HG02610 (cell line): Measurements from ENCODE around the gene LIF.
"Not testable (repeated sequence)": the region's sequence is repeated elsewhere in the genome, so short reads cannot be mapped to it uniquely, and the experiment has no call there.

ENCODE experiments used
- ATAC-seq: cut with Tn5 transposase; IDR thresholded peaks from one replicate; pipeline ENCODE4 v1.9.1; 2021; ENCODE audit warnings: mild to moderate bottlenecking, moderate library complexity; ENCODE audit not compliant: unreplicated experiment

Gene LIF

GRCh38 chr22:30245181-30245984 is 1.2 kb downstream of the LIF start:
- no peak for ATAC-seq

- ATAC-seq, result no peak
These were observed 1.9 kb downstream of the LIF start for GRCh38 chr22:30244641-30245040.

GRCh38 chr22:30244066-30244465 is 2.5 kb downstream of the LIF start:
- ATAC-seq, result no peak

GRCh38 chr22:30243661-30244060 is 2.9 kb downstream of the LIF start:
- no peak for ATAC-seq

- ATAC-seq, result no peak
These were observed 4.8 kb downstream of the LIF start for GRCh38 chr22:30241576-30242371.

- no peak for ATAC-seq
These were observed 5.8 kb downstream of the LIF start for GRCh38 chr22:30240541-30241417.

- no peak for ATAC-seq
These were observed 6.8 kb downstream of the LIF start for GRCh38 chr22:30239488-30240405.

GRCh38 chr22:30238661-30239487 is 7.7 kb downstream of the LIF start:
- ATAC-seq, result no peak

GRCh38 chr22:30238136-30238535 is 8.4 kb downstream of the LIF start:
- ATAC-seq, result no peak

- ATAC-seq, result no peak
These were observed 9.7 kb downstream of the LIF start for GRCh38 chr22:30236875-30237274.

GRCh38 chr22:30235687-30236170 is 10.8 kb downstream of the LIF start:
- ATAC-seq, result no peak

GRCh38 chr22:30234786-30235470 is 11.6 kb downstream of the LIF start:
- no peak for ATAC-seq

- ATAC-seq, result not testable (repeated sequence)
These were observed 12.2 kb downstream of the LIF start for GRCh38 chr22:30234325-30234724.

GRCh38 chr22:30233582-30233981 is 13.0 kb downstream of the LIF start:
- ATAC-seq, result no peak

GRCh38 chr22:30232716-30233218 is 13.8 kb downstream of the LIF start:
- no peak for ATAC-seq

- ATAC-seq, result no peak
These were observed 15.6 kb downstream of the LIF start for GRCh38 chr22:30230787-30231461.

GRCh38 chr22:30230330-30230729 is 16.2 kb downstream of the LIF start:
- ATAC-seq, result no peak
